GM12878 (cell line): Measurements from ENCODE around the gene RCAN2. TPM values are rescaled to one million over a fixed set of nuclear protein-coding genes. Genes with fewer than 3 reads are reported as not detected.

Source experiments
- ATAC-seq: fragments of 200-7000 bp; cut with Tn5 transposase; 3 replicates; pipeline ENCODE4 v1.9.1; 2020; ENCODE audit warnings: mild to moderate bottlenecking, moderate library complexity
- BruUV-seq: library from RNA; stranded (reverse); fragments of 400-500 nt; replicated peaks from 2 replicates; lab custom pipeline; 2021; lab: Mats Ljungman, UMichigan
- CTCF ChIA-PET: fragments of 300-600 bp; sonication (Branson Sonifier 250); formaldehyde crosslinking; extraction: SDS; loops from one replicate; lab custom pipeline; 2021; ENCODE audit warnings: inconsistent platforms; lab: Yijun Ruan, JAX
- POLR2A ChIA-PET: fragments of 350-600 bp; formaldehyde crosslinking; extraction: SDS; loops from one replicate; lab custom pipeline; 2021; ENCODE audit warnings: inconsistent platforms; lab: Charles Lee
- RAD21 ChIA-PET: fragments of 300-600 bp; sonication (Branson Sonifier 250); formaldehyde crosslinking; loops from one replicate; lab custom pipeline; 2023; ENCODE audit warnings: antibody characterized with exemption; ENCODE audit not compliant: unreplicated experiment; lab: Charles Lee
- SMC1A ChIA-PET: fragments of 300-600 bp; sonication (Branson Sonifier 250); formaldehyde crosslinking; loops from one replicate; lab custom pipeline; 2023; ENCODE audit not compliant: unreplicated experiment, uncharacterized antibody; lab: Charles Lee
- DNase-seq: peaks from one replicate; pipeline ENCODE4 v3.0.0-alpha.2; 2011; ENCODE audit warnings: low read depth, low spot score
- FAIRE-seq: peaks from 3 replicates; lab custom pipeline; 2011; peaks lifted over from hg19 to GRCh38; lab: Jason Lieb, UNC
- H2AFZ ChIP-seq: 2 replicates; pipeline ENCODE4 v1.6.0; 2011; ENCODE audit warnings: low read depth, low read length, control low read depth; ENCODE audit not compliant: control insufficient read depth
- H3K27ac ChIP-seq: 2 replicates; pipeline ENCODE4 v1.5.1; 2011; ENCODE audit warnings: control low read depth; ENCODE audit not compliant: control insufficient read depth, insufficient read depth
- H3K27me3 ChIP-seq, 2 experiments: replicated peaks in 1 of 2; 2 replicates each; pipeline versions ENCODE4 v1.6.0 to v1.6.1; 2011; ENCODE audit warnings: low read length in 1 of 2; ENCODE audit not compliant: control insufficient read depth in 2 of 2, insufficient read depth in 2 of 2
- H3K36me3 ChIP-seq, 2 experiments: 2 replicates each; pipeline ENCODE4 v1.5.1; 2011; ENCODE audit warnings: low read length in 1 of 2; ENCODE audit not compliant: control insufficient read depth in 2 of 2, insufficient read depth in 2 of 2
- H3K4me1 ChIP-seq: 2 replicates; pipeline ENCODE4 v1.6.1; 2011; ENCODE audit warnings: mild to moderate bottlenecking, low read length, moderate library complexity, mixed read lengths; ENCODE audit not compliant: control insufficient read depth, insufficient read depth
- H3K4me2 ChIP-seq: 2 replicates; pipeline ENCODE4 v1.6.0; 2011; ENCODE audit warnings: control low read depth; ENCODE audit not compliant: control insufficient read depth, insufficient read depth
- H3K4me3 ChIP-seq: fragments of 200-600 bp; sonication (generic); 2 replicates; pipeline ENCODE4 v1.5.1; 2016
- H3K79me2 ChIP-seq: 2 replicates; pipeline ENCODE4 v1.6.0; 2011; ENCODE audit warnings: low read length; ENCODE audit not compliant: control insufficient read depth, insufficient read depth
- H3K9ac ChIP-seq: 2 replicates; pipeline ENCODE4 v1.8.0; 2011; ENCODE audit warnings: low read length, control low read depth, mixed read lengths; ENCODE audit not compliant: control insufficient read depth, insufficient read depth
- H3K9me3 ChIP-seq: replicated peaks from 3 replicates; pipeline ENCODE4 v1.5.1; 2011; ENCODE audit warnings: mild to moderate bottlenecking, low read length; ENCODE audit not compliant: control insufficient read depth, insufficient read depth
- H4K20me1 ChIP-seq: 2 replicates; pipeline ENCODE4 v1.6.0; 2011; ENCODE audit not compliant: control insufficient read depth, insufficient read depth
- BACH1 ChIP-seq: fragments of 450-650 bp; IDR thresholded peaks from 2 replicates; pipeline ENCODE4 v1.6.1; 2017; ENCODE audit warnings: mild to moderate bottlenecking, borderline replicate concordance
- BMI1 ChIP-seq: fragments of 450-650 bp; IDR thresholded peaks from 2 replicates; pipeline ENCODE4 v1.6.1; 2016; ENCODE audit warnings: mild to moderate bottlenecking, moderate library complexity, borderline replicate concordance
- EZH2 ChIP-seq: IDR thresholded peaks from 2 replicates; pipeline ENCODE4 v1.6.1; 2012; ENCODE audit warnings: low read depth, mild to moderate bottlenecking, control low read depth, inconsistent platforms, low read length, borderline replicate concordance; ENCODE audit not compliant: control insufficient read depth
- HDAC6 ChIP-seq: fragments of 200-600 bp; sonication (generic); IDR thresholded peaks from one replicate; pipeline ENCODE4 v1.8.0; 2017; ENCODE audit warnings: antibody characterized with exemption; ENCODE audit not compliant: unreplicated experiment
- JUNB ChIP-seq: IDR thresholded peaks from 2 replicates; pipeline ENCODE4 v1.6.1; 2016; ENCODE audit warnings: antibody characterized with exemption, mild to moderate bottlenecking
- MEF2A ChIP-seq: IDR thresholded peaks from 2 replicates; pipeline ENCODE4 v1.6.1; 2011; ENCODE audit warnings: low read depth, mild to moderate bottlenecking, low read length, moderate library complexity; ENCODE audit not compliant: insufficient read depth
- MYC ChIP-seq: IDR thresholded peaks from 2 replicates; pipeline ENCODE4 v1.6.1; 2011; ENCODE audit warnings: mild to moderate bottlenecking, low read length, moderate library complexity, inconsistent platforms; ENCODE audit not compliant: insufficient read depth, insufficient replicate concordance, insufficient read length, severe bottlenecking
- NBN ChIP-seq: fragments of 450-650 bp; IDR thresholded peaks from 2 replicates; pipeline ENCODE4 v1.6.1; 2016
- NR2C1 ChIP-seq: fragments of 450-650 bp; IDR thresholded peaks from 2 replicates; pipeline ENCODE4 v1.6.1; 2017; ENCODE audit warnings: antibody characterized with exemption, mild to moderate bottlenecking, moderate library complexity
- NR2C2 ChIP-seq: IDR thresholded peaks from 2 replicates; pipeline ENCODE4 v1.6.1; 2011; ENCODE audit warnings: borderline replicate concordance, low read depth; ENCODE audit not compliant: control insufficient read depth, insufficient read length
- POLR2AphosphoS5 ChIP-seq: IDR thresholded peaks from 2 replicates; pipeline ENCODE4 v1.6.1; 2011; ENCODE audit warnings: mild to moderate bottlenecking, low read length, inconsistent platforms
- SPI1 ChIP-seq: IDR thresholded peaks from 2 replicates; pipeline ENCODE4 v1.6.1; 2011; ENCODE audit warnings: low read depth, mild to moderate bottlenecking, low read length, moderate library complexity, borderline replicate concordance; ENCODE audit not compliant: insufficient read depth
- TBL1XR1 ChIP-seq: IDR thresholded peaks from 2 replicates; pipeline ENCODE4 v1.6.1; 2012; ENCODE audit warnings: low read depth, low read length, improper control_type of control experiment
- WGBS: methylation state at CpG from one replicate; pipeline ENCODE4 v1.1.6; 2016; ENCODE audit warnings: low lambda C conversion rate; ENCODE audit not compliant: insufficient replicate concordance, insufficient coverage; ENCODE audit errors: missing lambda C conversion rate; 5-methylcytosine and 5-hydroxymethylcytosine counted together
- in situ Hi-C: fragments of 300-500 bp; cut with MboI; formaldehyde crosslinking; loops from 9 replicates; pipeline ENCODE4 v1.14.3; 2018; ENCODE audit warnings: mixed read lengths
- intact Hi-C: fragments of 100-400 bp; cut with micrococcal nuclease; formaldehyde crosslinking; loops from one replicate; pipeline ENCODE4 v1.14.2; 2022; ENCODE audit not compliant: unreplicated experiment
- polyA plus RNA-seq, 11 experiments: library from polyadenylated mRNA; depleted of rRNA in 4 of 11; unstranded in 6 of 11; stranded (reverse) in 5 of 11; fragments of >200 nt; fragmentation: Nextera tagmentation in 4 of 11; fragmentation: Illumina TruSeq in 1 of 11; extraction: Ambion mirVana in 4 of 11; extraction: Trizol in 1 of 11; gene quantifications; 1 replicate in 1 of 11; 2 replicates in 10 of 11; pipeline versions ENCODE4 v1.2.1 to v1.2.3, GENCODE V29; 2011 to 2016; ENCODE audit warnings: inconsistent platforms in 2 of 11, missing spikeins in 2 of 11, low read depth in 1 of 11
- total RNA-seq, 4 experiments: library from RNA; depleted of rRNA in 3 of 4; stranded (reverse); fragments of >200 nt in 3 of 4; fragmentation: Illumina TruSeq in 1 of 4; extraction: Trizol in 1 of 4; gene quantifications; 2 replicates each; pipeline versions ENCODE4 v1.2.1 to v1.2.3, GENCODE V29; 2013 to 2021
- TF ChIP-seq, protein P1 (sequence below): fragments of 450-650 bp; IDR thresholded peaks from 2 replicates; pipeline ENCODE4 v1.6.1; 2016; ENCODE audit warnings: mild to moderate bottlenecking

RCAN2 gene
- total and polyA plus RNA-seq, 10 of the 15 experiments (the other 5 are each of a cell fraction or from before 2014, with no cell fraction given): 0.06 TPM; not detected in 9

- BruUV-seq: no TSS peak
- Histone ChIP-seq H2AFZ (no peak overlapping the region), H3K36me3 (no peaks in the 10 kb centered on the region), H3K4me1 (no peaks in the 10 kb centered on the region), H3K79me2 (no peaks in the 10 kb centered on the region), H3K4me3 (no peak overlapping the region), H3K4me2 (no peak overlapping the region), H3K9me3 (no peaks in the 10 kb centered on the region; the same call in 2 of the 3 replicates), H3K9ac (no peak overlapping the region), H3K27me3 (no peaks in the 10 kb centered on the region), H4K20me1 (no peaks in the 10 kb centered on the region), H3K27ac (no peak overlapping the region)
- intact Hi-C loops: no loop called here
- no peak for FAIRE-seq
- ChIA-PET POLR2A (no interaction called here), CTCF (interaction anchor here (1.1 kb wide), 1 partner anchor 14 kb away, joined by 4 read pairs; no protein-coding TSS in a partner anchor), RAD21 (no interaction called here), SMC1A (interaction anchor here (0.6 to 1.2 kb wide), 3 partner anchors 13 to 1559 kb away, joined by 3 read pairs; no protein-coding TSS in a partner anchor)
- ATAC-seq: no peak
- in situ Hi-C loops: no loop called here
- TF ChIP-seq NBN (no peak), BACH1 (no peak), HDAC6 (no peak), NR2C1 (no peak), NR2C2 (no peak), POLR2AphosphoS5 (no peak), MYC (no peak), TBL1XR1 (no peak), MEF2A (no peak), SPI1 (no peak), EZH2 (no peak), JUNB (no peak), BMI1 (no peak)
- TF ChIP-seq, protein P1, sequence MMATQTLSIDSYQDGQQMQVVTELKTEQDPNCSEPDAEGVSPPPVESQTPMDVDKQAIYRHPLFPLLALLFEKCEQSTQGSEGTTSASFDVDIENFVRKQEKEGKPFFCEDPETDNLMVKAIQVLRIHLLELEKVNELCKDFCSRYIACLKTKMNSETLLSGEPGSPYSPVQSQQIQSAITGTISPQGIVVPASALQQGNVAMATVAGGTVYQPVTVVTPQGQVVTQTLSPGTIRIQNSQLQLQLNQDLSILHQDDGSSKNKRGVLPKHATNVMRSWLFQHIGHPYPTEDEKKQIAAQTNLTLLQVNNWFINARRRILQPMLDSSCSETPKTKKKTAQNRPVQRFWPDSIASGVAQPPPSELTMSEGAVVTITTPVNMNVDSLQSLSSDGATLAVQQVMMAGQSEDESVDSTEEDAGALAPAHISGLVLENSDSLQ: no peak
- 25% methylated on average over 3 of the region's 3 CpGs for WGBS
- no peak for DNase-seq
These were observed 256.0 kb downstream of the RCAN2 start for GRCh38 chr6:46235242-46235641.
